GM23248 (cell line): ENCODE measurements around the gene IQGAP2. TPM values are rescaled to one million over a fixed set of nuclear protein-coding genes. Genes with fewer than 3 reads are reported as not detected.

ENCODE experiments used
- DNase-seq: peaks from one replicate; pipeline ENCODE4 v3.0.0-alpha.2; 2015
- H2AFZ ChIP-seq: fragments of 200-600 bp; sonication (generic); 2 replicates; pipeline ENCODE4 v1.6.1; 2016; ENCODE audit warnings: antibody characterized with exemption
- H3F3A ChIP-seq: fragments of 200-600 bp; sonication (generic); 2 replicates; pipeline ENCODE4 v1.6.1; 2016; ENCODE audit warnings: mild to moderate bottlenecking, antibody characterized with exemption, mixed run types; ENCODE audit not compliant: insufficient read depth
- H3K27ac ChIP-seq: fragments of 200-600 bp; sonication (generic); 2 replicates; pipeline ENCODE4 v1.5.1; 2016; ENCODE audit warnings: mild to moderate bottlenecking
- H3K27me3 ChIP-seq: fragments of 200-600 bp; sonication (generic); replicated peaks from 2 replicates; pipeline ENCODE4 v1.6.1; 2016; ENCODE audit warnings: mild to moderate bottlenecking; ENCODE audit not compliant: insufficient read depth
- H3K36me3 ChIP-seq: fragments of 200-600 bp; sonication (generic); 2 replicates; pipeline ENCODE4 v1.6.1; 2016; ENCODE audit warnings: low read depth, mild to moderate bottlenecking
- H3K4me1 ChIP-seq: fragments of 200-600 bp; sonication (generic); 2 replicates; pipeline ENCODE4 v1.6.1; 2016; ENCODE audit warnings: mild to moderate bottlenecking; ENCODE audit not compliant: insufficient read depth
- H3K4me2 ChIP-seq: fragments of 200-600 bp; sonication (generic); one replicate; pipeline ENCODE4 v1.6.1; 2016; ENCODE audit warnings: mild to moderate bottlenecking; ENCODE audit not compliant: unreplicated experiment
- H3K4me3 ChIP-seq: fragments of 200-600 bp; sonication (generic); 2 replicates; pipeline ENCODE4 v1.5.1; 2016; ENCODE audit warnings: mild to moderate bottlenecking
- H3K79me2 ChIP-seq: fragments of 200-600 bp; sonication (generic); 2 replicates; pipeline ENCODE4 v1.6.1; 2016; ENCODE audit warnings: mild to moderate bottlenecking; ENCODE audit not compliant: insufficient read depth
- H3K9ac ChIP-seq: fragments of 200-600 bp; sonication (generic); 2 replicates; pipeline ENCODE4 v1.6.1; 2016; ENCODE audit warnings: mild to moderate bottlenecking
- H3K9me2 ChIP-seq: fragments of 200-600 bp; sonication (generic); 2 replicates; pipeline ENCODE4 v1.6.1; 2016; ENCODE audit warnings: mixed run types, mild to moderate bottlenecking, moderate library complexity; ENCODE audit not compliant: insufficient read depth
- H3K9me3 ChIP-seq: fragments of 200-600 bp; sonication (generic); one replicate; pipeline ENCODE4 v1.6.1; 2017; ENCODE audit warnings: low read depth
- H4K20me1 ChIP-seq: fragments of 200-600 bp; sonication (generic); 2 replicates; pipeline ENCODE4 v1.6.0; 2016; ENCODE audit not compliant: insufficient read depth
- EZH2 ChIP-seq: fragments of 200-600 bp; sonication (generic); IDR thresholded peaks from 2 replicates; pipeline ENCODE4 v1.6.1; 2018; ENCODE audit warnings: antibody characterized with exemption, mild to moderate bottlenecking; ENCODE audit not compliant: insufficient read depth, poor library complexity, severe bottlenecking
- EZH2phosphoT487 ChIP-seq: fragments of 200-600 bp; sonication (generic); IDR thresholded peaks from 2 replicates; pipeline ENCODE4 v1.6.1; 2018; ENCODE audit warnings: antibody characterized with exemption, moderate library complexity, mild to moderate bottlenecking, low read depth; ENCODE audit not compliant: insufficient read depth
- WGBS, 2 experiments: methylation state at CpG; one replicate each; pipeline ENCODE4 v1.1.6; 2015 to 2017; ENCODE audit warnings: low lambda C conversion rate in 2 of 2, low coverage in 1 of 2; ENCODE audit errors: missing lambda C conversion rate in 2 of 2; 5-methylcytosine and 5-hydroxymethylcytosine counted together
- in situ Hi-C: fragments of 300-500 bp; cut with MboI; formaldehyde crosslinking; loops from 2 replicates; pipeline ENCODE4 v1.15.0; 2020
- polyA plus RNA-seq: library from polyadenylated mRNA; unstranded; fragments of >200 nt; fragmentation: Nextera tagmentation; extraction: Ambion mirVana; gene quantifications from 2 replicates; pipeline ENCODE4 v1.2.1, GENCODE V29; 2016
- total RNA-seq: library from RNA; depleted of rRNA; stranded (reverse); fragments of >200 nt; shearing (Covaris generic); gene quantifications from 2 replicates; pipeline ENCODE4 v1.2.3, GENCODE V29; 2014

IQGAP2 gene
- total and polyA plus RNA-seq, 2 experiments from 2014 or later, result 0.11 TPM; not detected in 1

DNA sequence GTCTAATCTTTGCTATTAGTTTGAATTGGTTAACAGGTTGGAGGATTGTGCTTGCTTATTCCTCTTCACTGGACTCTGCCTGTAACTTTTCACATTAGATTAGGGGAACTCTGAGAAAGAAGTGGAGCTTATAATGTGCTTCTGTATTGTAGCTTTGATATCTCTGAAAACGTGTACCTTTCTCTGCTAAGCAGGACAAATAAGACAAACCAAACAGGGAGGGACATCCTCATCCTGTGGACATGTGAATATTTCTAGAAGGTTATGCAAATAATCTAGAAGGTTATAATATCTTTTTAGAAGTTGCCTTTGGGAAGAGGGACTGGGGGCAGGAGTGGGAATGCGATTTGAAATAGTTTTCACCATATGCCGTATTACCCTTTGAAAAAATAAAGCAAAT lies 11.7 kb downstream of the IQGAP2 start:
- H2AFZ ChIP-seq, result no peak overlapping the region
- in situ Hi-C loops, result no loop called here
- no peak overlapping the region for H3K4me3 ChIP-seq
- no peaks in the 10 kb centered on the region for H3K9me3 ChIP-seq
- H3K36me3 ChIP-seq, result no peaks in the 10 kb centered on the region
- no peak overlapping the region for H3K9ac ChIP-seq
- H3K27ac ChIP-seq, result no peak overlapping the region
- H3K79me2 ChIP-seq, result no peaks in the 10 kb centered on the region
- no peak for DNase-seq
- H3K27me3 ChIP-seq, result no peaks in the 10 kb centered on the region
- no peak overlapping the region for H3K4me2 ChIP-seq
- WGBS, 2 experiments, result 54 to 56% methylated on average over 3 of the region's 3 CpGs
- no peaks in the 10 kb centered on the region for H4K20me1 ChIP-seq
- no peaks in the 10 kb centered on the region for H3K4me1 ChIP-seq
- TF ChIP-seq EZH2, result no peak
- TF ChIP-seq EZH2phosphoT487, result no peak
- H3F3A ChIP-seq, result no peaks in the 10 kb centered on the region
- H3K9me2 ChIP-seq, result no peaks in the 10 kb centered on the region

GRCh38 chr5:76415855-76416254 lies 12.8 kb downstream of the IQGAP2 start:
- Histone ChIP-seq H3K4me3 (no peak overlapping the region), H3K9ac (no peak overlapping the region), H3K9me3 (no peaks in the 10 kb centered on the region), H3K4me2 (no peak overlapping the region), H3K79me2 (no peaks in the 10 kb centered on the region), H3K27ac (no peak overlapping the region), H2AFZ (no peak overlapping the region), H3K27me3 (no peaks in the 10 kb centered on the region), H4K20me1 (no peaks in the 10 kb centered on the region), H3K36me3 (no peaks in the 10 kb centered on the region), H3K9me2 (no peaks in the 10 kb centered on the region), H3F3A (no peaks in the 10 kb centered on the region), H3K4me1 (no peaks in the 10 kb centered on the region)
- no peak for DNase-seq
- 36 to 55% methylated on average over 2 of the region's 2 CpGs for WGBS, 2 experiments
- in situ Hi-C loops, result no loop called here
- no peak for TF ChIP-seq EZH2
- TF ChIP-seq EZH2phosphoT487, result no peak

DNA sequence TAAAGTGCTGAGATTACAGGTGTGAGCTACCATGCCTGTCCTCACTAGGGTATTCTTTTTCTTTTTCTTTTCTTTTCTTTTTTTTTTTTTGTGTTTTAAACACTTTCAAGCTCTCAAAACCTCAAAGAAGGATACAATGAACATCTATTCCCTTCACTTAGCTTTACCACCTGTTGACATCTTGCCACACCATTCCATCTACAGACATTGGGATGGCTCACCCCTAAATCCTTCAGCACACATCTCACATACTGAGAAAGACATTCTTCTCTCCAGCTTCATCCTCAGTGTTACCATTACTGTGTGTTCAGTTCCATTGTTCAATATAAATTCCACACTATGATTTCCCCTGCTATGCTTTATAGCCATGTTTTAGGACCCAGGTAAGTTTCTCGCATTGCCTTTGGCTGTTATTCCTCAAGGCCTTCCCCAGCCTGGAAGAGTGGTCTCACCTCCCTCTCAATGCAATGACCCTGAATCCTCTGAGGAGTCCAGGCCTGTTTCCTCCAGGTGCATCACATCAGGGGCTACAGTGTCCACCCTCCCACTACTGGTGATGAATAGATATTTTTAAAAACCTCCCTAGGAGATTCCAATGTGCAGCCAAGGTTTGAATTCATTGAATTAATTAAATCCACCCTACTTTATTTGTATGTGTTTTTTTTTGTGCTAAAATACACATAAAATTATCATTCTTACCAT lies 16.7 kb downstream of the IQGAP2 start:
- DNase-seq, result no peak
- WGBS, 2 experiments, result 71 to 82% methylated on average over 1 of the region's 1 CpG
- TF ChIP-seq EZH2 (no peak), EZH2phosphoT487 (no peak)

DNA sequence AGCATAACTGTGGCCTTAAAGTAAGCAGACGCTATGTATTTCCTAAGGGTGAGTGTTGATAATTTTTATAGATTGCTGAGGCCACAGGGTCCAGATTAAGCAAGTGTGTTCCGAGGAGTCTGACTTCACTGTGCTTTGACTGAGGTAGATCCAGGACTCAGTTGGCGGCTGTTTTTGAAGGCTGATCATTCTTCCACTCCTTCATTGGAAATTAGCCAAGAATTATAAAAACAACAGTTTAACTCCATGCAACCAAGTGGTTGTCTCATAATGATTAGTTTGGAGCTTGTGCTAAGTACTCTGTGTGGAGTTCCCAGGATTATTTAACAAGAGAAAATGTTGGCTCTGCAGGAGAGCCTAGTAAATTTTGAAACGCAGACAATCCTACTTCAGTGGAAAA lies 19.1 kb downstream of the IQGAP2 start:
- H3K9me3 ChIP-seq, result no peaks in the 10 kb centered on the region
- H3K4me1 ChIP-seq, result no peaks in the 10 kb centered on the region
- no peak overlapping the region for H3K27ac ChIP-seq
- in situ Hi-C loops, result no loop called here
- peaks cover 7% of the 10 kb centered on the region; the same call in 1 of the 2 replicates for H3K27me3 ChIP-seq
- no peak for TF ChIP-seq EZH2phosphoT487
- no peak for TF ChIP-seq EZH2
- WGBS, 2 experiments, result 30 to 37% methylated on average over 4 of the region's 4 CpGs
- no peak overlapping the region for H3K9ac ChIP-seq
- no peaks in the 10 kb centered on the region for H3F3A ChIP-seq
- DNase-seq, result no peak
- H3K9me2 ChIP-seq, result no peaks in the 10 kb centered on the region
- no peak overlapping the region for H2AFZ ChIP-seq
- H3K79me2 ChIP-seq, result no peaks in the 10 kb centered on the region
- H3K36me3 ChIP-seq, result no peaks in the 10 kb centered on the region
- no peak overlapping the region for H3K4me3 ChIP-seq
- H4K20me1 ChIP-seq, result no peaks in the 10 kb centered on the region
- H3K4me2 ChIP-seq, result no peak overlapping the region

More for the DNA sequence above, 16.7 kb downstream of the IQGAP2 start:
- H3K9ac ChIP-seq, result no peak overlapping the region
- H3K4me1 ChIP-seq, result no peaks in the 10 kb centered on the region
- H4K20me1 ChIP-seq, result no peaks in the 10 kb centered on the region
- in situ Hi-C loops, result no loop called here
- no peaks in the 10 kb centered on the region for H3K27me3 ChIP-seq
- H3F3A ChIP-seq, result no peaks in the 10 kb centered on the region
- no peaks in the 10 kb centered on the region for H3K9me2 ChIP-seq
- H2AFZ ChIP-seq, result no peak overlapping the region
- no peaks in the 10 kb centered on the region for H3K9me3 ChIP-seq
- H3K4me3 ChIP-seq, result no peak overlapping the region
- no peak overlapping the region for H3K27ac ChIP-seq
- no peaks in the 10 kb centered on the region for H3K79me2 ChIP-seq
- H3K36me3 ChIP-seq, result no peaks in the 10 kb centered on the region
- no peak overlapping the region for H3K4me2 ChIP-seq
